Measurements from ENCODE around the gene CLEC11A.
"Not testable (repeated sequence)": the region's sequence is repeated elsewhere in the genome, so short reads cannot be mapped to it uniquely, and the experiment has no call there.

Gene CLEC11A

GRCh38 chr19:50770888-50771287, 47.7 kb downstream of the CLEC11A start:
- FAIRE-seq: no peak
- TF ChIP-seq POLR2A (IDR thresholded peaks at IDR 0.05; ENCODE audit: low read depth, low read length): no peak
- DNase-seq (ENCODE audit: insufficient read length, low spot score): no peak

- DNase-seq (ENCODE audit: insufficient read length, low spot score): no peak
- FAIRE-seq: no peak
- no peak for TF ChIP-seq POLR2A (IDR thresholded peaks at IDR 0.05; ENCODE audit: low read depth, low read length)
These were observed 49.3 kb downstream of the CLEC11A start for GRCh38 chr19:50772476-50772875.

GRCh38 chr19:50772912-50773311, 49.7 kb downstream of the CLEC11A start:
- DNase-seq (ENCODE audit: insufficient read length, low spot score); FAIRE-seq: not testable (repeated sequence)

GRCh38 chr19:50773454-50773853, 50.3 kb downstream of the CLEC11A start:
- not testable (repeated sequence) for FAIRE-seq; DNase-seq (ENCODE audit: insufficient read length, low spot score)
